Dendritic cell treated with granulocyte-macrophage colony-stimulating factor and Interleukin-4, amounts not matched to agents 40 ng/mL and 50 ng/mL, for 4 days (primary cell): Measurements from ENCODE around the gene LRBA.
"Not testable (repeated sequence)": the region's sequence is repeated elsewhere in the genome, so short reads cannot be mapped to it uniquely, and the experiment has no call there.

Experiments used
- H3K27ac Mint-ChIP-seq: one replicate; pipeline ENCODE4 v1.8.0; 2022; ENCODE audit warnings: mild to moderate bottlenecking, mixed read lengths
- H3K27me3 Mint-ChIP-seq: one replicate; pipeline ENCODE4 v1.8.0; 2022; ENCODE audit warnings: mild to moderate bottlenecking, mixed read lengths
- H3K36me3 Mint-ChIP-seq: one replicate; pipeline ENCODE4 v1.8.0; 2022; ENCODE audit warnings: low read depth, mixed read lengths
- H3K4me1 Mint-ChIP-seq: one replicate; pipeline ENCODE4 v1.8.0; 2022; ENCODE audit warnings: low read depth, mixed read lengths
- H3K4me3 Mint-ChIP-seq: one replicate; pipeline ENCODE4 v1.8.0; 2022; ENCODE audit warnings: mild to moderate bottlenecking, moderate library complexity, mixed read lengths
- H3K9me3 Mint-ChIP-seq: one replicate; pipeline ENCODE4 v1.8.0; 2022; ENCODE audit warnings: mixed read lengths
- intact Hi-C: fragments of 100-400 bp; cut with micrococcal nuclease; formaldehyde crosslinking; loops from one replicate; pipeline ENCODE4 v1.15.0; 2022

LRBA gene

DNA sequence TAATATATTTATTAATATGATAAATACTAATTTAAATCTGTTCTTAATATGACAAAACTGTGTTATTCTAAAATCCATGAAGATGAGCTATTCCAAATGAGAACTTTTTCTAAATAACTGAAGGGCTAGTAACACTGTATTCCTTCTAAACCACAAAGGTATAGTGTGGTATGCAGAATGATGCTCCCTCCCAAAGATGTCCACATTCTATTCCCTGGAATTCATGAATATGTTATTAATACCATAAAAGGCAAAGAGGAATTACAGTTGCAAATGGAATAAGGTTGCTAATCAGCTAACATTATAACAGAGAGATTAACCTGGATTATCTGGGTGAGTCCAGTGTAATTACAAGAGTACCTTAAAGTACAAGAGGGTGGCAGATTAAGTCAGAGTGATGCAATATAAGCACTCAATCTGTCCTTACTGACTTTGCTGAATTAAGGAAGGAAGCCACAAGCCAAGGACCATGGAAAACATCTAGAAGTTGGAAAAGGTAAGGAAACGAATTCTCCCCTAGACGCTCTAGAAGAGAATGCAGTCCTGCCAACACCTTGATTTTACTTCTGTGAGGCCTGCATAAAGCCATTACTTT is 453.8 kb downstream of the LRBA start:
- no peaks in the 10 kb centered on the region for H3K36me3 Mint-ChIP-seq
- peaks cover 8% of the 10 kb centered on the region for H3K9me3 Mint-ChIP-seq
- H3K27me3 Mint-ChIP-seq: no peaks in the 10 kb centered on the region
- intact Hi-C loops: no loop called here
- no peak overlapping the region for H3K27ac Mint-ChIP-seq
- H3K4me3 Mint-ChIP-seq: no peak overlapping the region
- no peaks in the 10 kb centered on the region for H3K4me1 Mint-ChIP-seq

DNA sequence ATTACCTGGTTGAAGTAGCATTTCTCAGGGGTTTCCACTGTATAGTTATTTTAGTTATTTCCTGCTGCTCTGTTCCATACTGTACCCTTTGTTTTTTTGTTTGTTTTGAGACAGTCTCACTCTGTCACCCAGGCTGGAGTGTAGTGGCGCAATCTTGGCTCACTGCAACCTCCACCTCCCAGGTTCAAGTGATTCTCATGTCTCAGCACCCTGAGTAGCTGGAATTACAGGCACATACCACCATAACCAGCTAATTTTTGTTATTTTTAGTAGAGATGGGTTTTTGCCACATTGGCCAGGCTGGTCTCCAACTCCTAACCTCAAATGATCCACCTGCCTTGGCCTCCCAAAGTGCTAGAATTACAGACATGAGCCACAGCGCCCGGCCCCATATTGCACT is 457.3 kb downstream of the LRBA start:
- H3K4me3 Mint-ChIP-seq, H3K4me1 Mint-ChIP-seq: not testable (repeated sequence)

DNA sequence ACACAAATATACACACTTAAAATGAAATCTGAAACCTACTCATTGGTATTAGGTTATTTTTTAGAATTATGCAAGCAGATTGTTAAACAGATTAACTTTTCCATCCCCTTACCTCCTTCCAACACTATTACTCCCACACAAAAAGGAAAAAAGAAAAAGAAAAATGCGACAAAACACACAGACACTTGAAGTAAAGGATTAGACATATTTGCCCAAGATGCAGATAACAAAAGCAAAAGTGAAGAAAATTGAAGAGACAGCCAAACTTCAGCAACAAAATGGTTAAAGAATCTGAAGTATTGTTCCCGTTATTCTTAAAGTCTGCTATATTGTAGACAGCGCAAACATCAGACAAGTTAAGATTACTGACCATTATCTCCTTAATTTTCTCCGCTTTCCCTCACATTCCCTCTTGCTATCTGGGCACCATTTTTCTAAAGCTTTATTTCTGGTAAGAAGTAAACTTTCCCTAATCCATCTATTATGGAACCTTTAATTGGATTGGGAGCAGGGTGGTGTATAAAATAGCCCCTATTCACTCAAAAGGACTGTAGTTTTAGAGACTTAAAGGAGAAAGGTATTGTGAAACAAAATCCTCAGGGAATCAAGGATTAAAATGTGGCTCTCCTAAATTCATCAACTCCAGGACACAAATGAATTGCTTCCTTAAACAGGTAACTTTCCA is 467.8 kb downstream of the LRBA start:
- Mint-ChIP-seq H3K9me3 (no peaks in the 10 kb centered on the region), H3K27me3 (no peaks in the 10 kb centered on the region), H3K36me3 (no peaks in the 10 kb centered on the region), H3K4me1 (no peaks in the 10 kb centered on the region), H3K4me3 (no peak overlapping the region), H3K27ac (no peak overlapping the region)
- intact Hi-C loops: loop anchor here (10.0 kb wide), 1 partner anchor 182 kb away; no protein-coding TSS in a partner anchor

More for the DNA sequence above, 457.3 kb downstream of the LRBA start:
- H3K27ac Mint-ChIP-seq, H3K36me3 Mint-ChIP-seq, intact Hi-C loops, H3K27me3 Mint-ChIP-seq: not testable (repeated sequence)
- H3K9me3 Mint-ChIP-seq: peaks cover 16% of the 10 kb centered on the region

DNA sequence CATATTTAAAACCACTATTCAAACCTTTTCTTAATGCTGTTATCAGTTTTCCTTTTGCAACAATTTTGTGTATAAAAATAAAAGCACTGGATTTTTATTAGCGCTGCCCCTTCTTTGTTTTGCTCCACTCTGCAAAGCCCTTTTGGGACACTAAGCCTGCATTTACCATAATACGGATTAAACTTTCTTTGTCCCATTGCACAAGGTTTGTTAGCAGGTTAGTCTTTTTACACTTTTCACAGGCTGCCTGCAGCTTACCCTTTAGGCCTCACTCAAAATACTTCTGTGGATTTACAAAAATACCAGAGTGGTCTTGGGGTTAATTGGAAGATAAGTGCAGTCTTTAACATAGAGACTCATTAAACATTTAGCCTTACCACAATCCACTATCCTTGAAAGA is 468.8 kb downstream of the LRBA start:
- intact Hi-C loops: loop anchor here (10.0 kb wide), 1 partner anchor 181 kb away; no protein-coding TSS in a partner anchor
- Mint-ChIP-seq H3K36me3 (no peaks in the 10 kb centered on the region), H3K4me1 (no peaks in the 10 kb centered on the region), H3K27me3 (no peaks in the 10 kb centered on the region), H3K4me3 (no peak overlapping the region), H3K9me3 (no peaks in the 10 kb centered on the region), H3K27ac (no peak overlapping the region)

DNA sequence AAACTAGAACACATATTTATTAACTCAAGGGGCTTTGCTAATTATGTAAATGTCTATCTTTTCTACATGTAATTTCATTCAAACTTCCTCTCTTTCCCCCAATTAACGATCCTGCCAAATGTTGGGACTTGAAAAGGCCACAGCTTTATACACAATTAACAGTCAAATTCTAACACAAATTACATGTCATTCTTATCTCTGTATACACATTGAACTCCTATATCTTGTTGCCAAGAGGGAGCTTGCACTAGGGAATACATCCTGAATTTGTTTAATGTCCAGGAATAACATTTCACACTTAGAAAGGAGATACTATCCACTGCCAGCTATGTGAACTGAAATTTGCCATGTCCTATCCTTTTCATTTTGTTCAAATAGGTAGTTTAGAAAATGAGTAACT is 472.0 kb downstream of the LRBA start:
- no peak overlapping the region for H3K27ac Mint-ChIP-seq
- intact Hi-C loops: loop anchor here (10.0 kb wide), 1 partner anchor 178 kb away; no protein-coding TSS in a partner anchor

DNA sequence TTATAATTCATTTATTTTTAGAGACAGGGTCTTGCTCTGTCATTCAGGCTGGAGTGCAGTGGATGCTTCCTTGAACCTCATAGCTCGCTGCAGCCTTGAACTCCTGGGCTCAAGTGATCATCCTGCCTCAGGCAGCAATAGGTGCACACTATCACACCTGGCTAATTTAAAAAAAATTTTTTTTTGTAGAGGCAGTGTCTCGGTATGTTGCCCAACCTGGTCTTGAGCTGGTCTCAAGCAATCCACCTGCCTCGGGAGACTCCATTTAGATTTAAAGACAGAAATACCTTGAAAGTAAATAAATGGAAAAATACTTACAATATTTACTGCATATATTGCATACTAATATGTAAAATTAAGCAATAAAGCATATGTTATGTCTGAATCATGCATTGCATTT is 473.4 kb downstream of the LRBA start:
- Mint-ChIP-seq H3K4me3 (no peak overlapping the region), H3K4me1 (no peaks in the 10 kb centered on the region), H3K27ac (no peak overlapping the region), H3K27me3 (no peaks in the 10 kb centered on the region), H3K9me3 (no peaks in the 10 kb centered on the region), H3K36me3 (no peaks in the 10 kb centered on the region)
- intact Hi-C loops: loop anchor here (10.0 kb wide), 1 partner anchor 177 kb away; no protein-coding TSS in a partner anchor

More for the DNA sequence above, 472.0 kb downstream of the LRBA start:
- Mint-ChIP-seq H3K4me3 (no peak overlapping the region), H3K4me1 (no peaks in the 10 kb centered on the region), H3K27me3 (no peaks in the 10 kb centered on the region), H3K9me3 (no peaks in the 10 kb centered on the region), H3K36me3 (no peaks in the 10 kb centered on the region)

DNA sequence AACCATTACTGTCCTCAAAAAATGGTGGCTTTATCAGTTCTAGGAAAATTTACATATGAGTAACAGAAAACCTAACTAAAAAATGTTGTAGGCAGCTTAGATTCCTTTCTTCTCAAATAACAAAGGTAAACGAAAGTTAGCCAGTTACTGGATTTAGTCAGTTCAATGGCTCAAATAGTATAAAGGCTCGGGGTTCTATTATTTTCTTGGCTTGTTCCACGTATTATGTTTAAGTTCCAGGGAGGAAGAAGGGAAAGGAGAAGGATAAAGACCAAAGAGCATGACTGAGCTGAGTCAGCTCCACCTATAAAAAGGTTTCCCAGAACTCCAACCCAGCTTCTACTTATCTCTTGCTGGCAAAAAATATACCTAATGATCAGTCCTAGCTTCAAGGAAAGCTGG is 474.1 kb downstream of the LRBA start:
- Mint-ChIP-seq H3K4me3 (no peak overlapping the region), H3K36me3 (no peaks in the 10 kb centered on the region), H3K27me3 (no peaks in the 10 kb centered on the region), H3K27ac (no peak overlapping the region), H3K4me1 (no peaks in the 10 kb centered on the region), H3K9me3 (no peaks in the 10 kb centered on the region)
- intact Hi-C loops: loop anchor here (10.0 kb wide), 1 partner anchor 176 kb away; no protein-coding TSS in a partner anchor

DNA sequence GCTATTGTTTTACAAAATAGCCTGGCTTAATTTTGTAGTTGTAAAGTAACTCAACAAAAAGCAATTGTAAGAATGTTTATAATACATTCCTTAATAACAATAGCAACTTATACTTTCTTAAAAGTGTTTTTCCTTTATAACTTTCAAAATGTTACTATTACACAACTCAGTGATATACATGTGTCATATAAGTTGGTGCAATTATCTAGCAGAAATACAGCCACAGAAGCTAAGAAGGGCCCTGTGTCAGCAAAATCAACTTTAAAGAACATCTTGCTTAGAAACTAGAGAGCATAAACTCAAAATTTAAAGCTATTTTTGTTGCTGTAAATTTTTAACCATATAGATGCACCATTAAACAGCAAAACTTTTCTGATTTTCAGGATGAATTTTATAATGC is 474.5 kb downstream of the LRBA start:
- no peak overlapping the region for H3K27ac Mint-ChIP-seq
- H3K4me3 Mint-ChIP-seq: no peak overlapping the region
- no peaks in the 10 kb centered on the region for H3K4me1 Mint-ChIP-seq
- H3K36me3 Mint-ChIP-seq: no peaks in the 10 kb centered on the region
- intact Hi-C loops: loop anchor here (10.0 kb wide), 1 partner anchor 176 kb away; no protein-coding TSS in a partner anchor
- no peaks in the 10 kb centered on the region for H3K9me3 Mint-ChIP-seq
- H3K27me3 Mint-ChIP-seq: no peaks in the 10 kb centered on the region

DNA sequence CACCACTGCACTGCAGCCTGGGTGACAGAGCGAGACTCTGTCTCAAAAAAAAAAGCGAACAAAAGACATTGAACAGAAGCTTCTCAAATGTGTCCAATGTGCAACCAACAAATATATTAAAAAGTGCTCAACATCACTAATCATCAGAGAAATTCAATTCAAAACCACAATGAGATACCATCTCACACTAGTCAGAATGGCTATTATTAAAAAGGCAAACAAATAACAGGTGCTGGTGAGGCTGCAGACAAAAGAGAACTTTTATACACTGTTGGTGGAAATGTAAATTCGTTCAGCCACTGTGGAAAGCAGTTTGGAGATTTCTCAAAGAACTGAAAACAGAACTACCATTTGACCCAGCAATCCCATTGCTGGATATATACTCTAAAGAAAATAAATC is 477.2 kb downstream of the LRBA start:
- intact Hi-C loops, H3K36me3 Mint-ChIP-seq, H3K27ac Mint-ChIP-seq, H3K9me3 Mint-ChIP-seq, H3K4me1 Mint-ChIP-seq, H3K27me3 Mint-ChIP-seq, H3K4me3 Mint-ChIP-seq: not testable (repeated sequence)

DNA sequence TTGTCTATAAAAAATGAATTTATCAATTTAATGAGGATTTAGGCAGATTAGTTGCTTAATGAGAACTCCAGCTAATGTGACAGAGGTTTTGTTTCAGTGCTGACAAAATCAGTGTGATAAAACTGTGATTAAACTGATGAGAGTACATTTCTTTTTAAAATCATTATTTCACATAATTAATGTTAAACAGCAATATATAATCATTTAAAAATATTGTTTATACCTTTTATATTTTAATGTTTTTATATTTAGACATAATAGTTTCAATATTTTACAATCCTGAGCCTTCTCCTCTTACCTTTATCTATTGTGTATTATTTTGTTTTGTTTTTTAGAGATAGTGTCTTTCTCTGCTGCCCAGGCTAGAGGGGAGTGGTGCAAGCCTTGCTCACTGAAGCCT is 480.3 kb downstream of the LRBA start:
- H3K9me3 Mint-ChIP-seq: no peaks in the 10 kb centered on the region
- no peaks in the 10 kb centered on the region for H3K36me3 Mint-ChIP-seq
- no peaks in the 10 kb centered on the region for H3K4me1 Mint-ChIP-seq
- intact Hi-C loops: no loop called here
- no peaks in the 10 kb centered on the region for H3K27me3 Mint-ChIP-seq
- H3K4me3 Mint-ChIP-seq: no peak overlapping the region
- H3K27ac Mint-ChIP-seq: no peak overlapping the region

DNA sequence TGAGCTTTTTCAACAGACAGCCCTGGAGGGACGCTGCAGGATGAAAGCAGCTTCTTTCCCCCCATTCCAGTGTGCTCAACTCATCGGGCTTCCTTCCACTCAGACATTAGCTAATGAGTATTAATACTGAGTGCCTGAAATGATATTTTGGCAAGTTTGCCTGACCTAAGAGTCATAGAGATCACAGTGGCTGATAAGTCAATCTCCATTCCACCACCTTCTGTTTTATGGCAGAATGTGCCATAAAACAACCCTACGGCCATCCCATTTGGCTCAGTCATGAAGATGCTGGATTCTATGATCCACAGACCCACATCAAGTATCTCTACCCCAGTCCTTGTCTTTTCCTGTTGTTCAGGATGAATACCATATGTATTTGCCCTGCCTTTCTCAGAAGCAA is 481.4 kb downstream of the LRBA start:
- intact Hi-C loops: no loop called here
- Mint-ChIP-seq H3K9me3 (no peaks in the 10 kb centered on the region), H3K4me3 (no peak overlapping the region), H3K27me3 (no peaks in the 10 kb centered on the region), H3K36me3 (no peaks in the 10 kb centered on the region), H3K4me1 (no peaks in the 10 kb centered on the region), H3K27ac (no peak overlapping the region)

DNA sequence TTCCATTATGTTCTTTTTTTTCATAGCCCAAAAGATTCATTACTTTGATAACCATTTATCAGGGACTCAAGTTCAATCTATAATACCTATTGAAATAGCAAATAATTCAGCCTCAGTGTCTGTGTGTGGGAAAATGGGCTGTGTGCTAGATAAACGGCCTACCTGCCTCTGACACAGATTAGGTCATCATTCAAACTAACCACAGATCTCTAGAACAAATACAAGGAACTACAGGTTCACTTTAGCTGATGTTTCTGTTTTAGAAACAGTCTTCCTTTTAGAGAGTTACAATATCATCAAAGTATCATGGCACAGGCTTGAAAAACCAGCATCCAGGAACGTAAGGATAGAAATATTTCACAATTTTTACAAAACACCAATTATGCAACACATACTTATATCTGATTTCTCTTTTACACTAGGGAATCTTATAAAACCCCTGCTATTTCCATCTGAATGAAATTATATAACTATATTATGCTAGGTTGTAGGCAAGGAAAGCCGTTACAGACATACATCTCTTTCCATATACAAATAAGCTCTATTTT is 489.7 kb downstream of the LRBA start:
- Mint-ChIP-seq H3K27ac (no peak overlapping the region), H3K4me1 (no peaks in the 10 kb centered on the region), H3K9me3 (no peaks in the 10 kb centered on the region), H3K4me3 (no peak overlapping the region), H3K27me3 (no peaks in the 10 kb centered on the region), H3K36me3 (no peaks in the 10 kb centered on the region)
- intact Hi-C loops: no loop called here

DNA sequence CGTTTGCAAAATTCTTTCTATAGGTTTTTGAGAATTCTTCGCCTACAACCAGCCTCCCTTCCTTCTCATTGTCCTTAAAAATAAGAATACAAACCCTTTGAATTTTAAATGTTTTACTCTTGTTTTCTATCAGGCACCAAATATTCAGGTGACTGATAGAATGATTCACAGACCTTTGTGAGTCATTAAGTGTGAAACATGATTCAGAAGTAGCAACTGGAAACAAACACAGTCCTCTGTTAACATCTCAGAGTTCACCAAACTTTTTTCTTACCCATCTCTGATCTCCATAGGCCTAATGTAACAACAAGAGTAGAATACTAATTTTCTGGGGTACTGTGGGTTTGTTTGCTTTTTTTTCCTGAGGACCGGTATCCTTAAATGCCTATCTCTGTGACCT is 496.5 kb downstream of the LRBA start:
- Mint-ChIP-seq H3K36me3 (no peaks in the 10 kb centered on the region), H3K9me3 (no peaks in the 10 kb centered on the region), H3K4me1 (no peaks in the 10 kb centered on the region), H3K27me3 (no peaks in the 10 kb centered on the region), H3K4me3 (no peak overlapping the region), H3K27ac (no peak overlapping the region)
- intact Hi-C loops: no loop called here

DNA sequence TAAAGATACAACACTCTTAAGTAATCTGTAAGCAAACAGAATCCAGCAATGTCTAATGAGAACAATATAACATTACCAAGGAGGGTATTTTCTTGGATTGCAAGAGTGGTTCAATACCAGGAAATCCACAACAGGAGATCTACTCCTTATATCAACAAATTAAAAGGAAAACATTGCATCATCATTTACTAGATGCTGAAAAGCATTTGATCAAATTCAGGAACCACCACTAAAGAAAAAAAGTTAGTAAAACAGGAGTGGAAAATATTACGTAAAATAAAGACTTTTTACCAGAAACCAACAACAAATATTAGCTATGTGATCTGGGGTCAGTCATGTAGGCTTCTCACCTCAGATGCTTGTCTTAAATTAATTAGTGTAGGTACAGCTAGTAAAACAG is 499.9 kb downstream of the LRBA start:
- no peaks in the 10 kb centered on the region for H3K36me3 Mint-ChIP-seq
- no peaks in the 10 kb centered on the region for H3K4me1 Mint-ChIP-seq
- no peak overlapping the region for H3K27ac Mint-ChIP-seq
- no peak overlapping the region for H3K4me3 Mint-ChIP-seq
- no peaks in the 10 kb centered on the region for H3K9me3 Mint-ChIP-seq
- H3K27me3 Mint-ChIP-seq: no peaks in the 10 kb centered on the region
- intact Hi-C loops: no loop called here
